CD14-positive monocyte (primary cell): ENCODE data around the gene MAP3K9. TPM values are rescaled to one million over a fixed set of nuclear protein-coding genes. Genes with fewer than 3 reads are reported as not detected.
A peak's percentile ranks its signal among the peaks of the same experiment; 100 is the strongest.

Experiments
- DNase-seq, 3 donors: peaks; one replicate each; pipeline ENCODE4 v3.0.0-alpha.2; 2011 to 2022
- H2AFZ ChIP-seq: 2 replicates; pipeline ENCODE4 v1.6.0; 2012; ENCODE audit warnings: mild to moderate bottlenecking, low read depth, low read length, inconsistent platforms; ENCODE audit not compliant: insufficient read depth, poor library complexity, severe bottlenecking
- H3K27ac ChIP-seq, 2 donors: 1 replicate in 1 of 2; 2 replicates in 1 of 2; pipeline ENCODE4 v1.5.1; 2012 to 2013; ENCODE audit warnings: low read length in 2 of 2, control low read depth in 1 of 2, inconsistent platforms in 1 of 2, low read depth in 1 of 2, mild to moderate bottlenecking in 1 of 2
- H3K27me3 ChIP-seq, 2 donors: one replicate each; pipeline versions ENCODE4 v1.6.0 to v1.6.1; 2011 to 2013; ENCODE audit warnings: low read length in 2 of 2; ENCODE audit not compliant: control insufficient read depth in 2 of 2, insufficient read depth in 2 of 2
- H3K36me3 ChIP-seq, 2 donors: replicated peaks in 1 of 2; 1 replicate in 1 of 2; 2 replicates in 1 of 2; pipeline versions ENCODE4 v1.5.1 to v1.6.1; 2012 to 2013; ENCODE audit warnings: low read length in 2 of 2, control low read depth in 1 of 2, inconsistent platforms in 1 of 2, mild to moderate bottlenecking in 1 of 2; ENCODE audit not compliant: insufficient read depth in 2 of 2, control insufficient read depth in 1 of 2
- H3K4me1 ChIP-seq, 2 donors: 1 replicate in 1 of 2; 2 replicates in 1 of 2; pipeline versions ENCODE4 v1.5.1 to v1.6.1; 2012 to 2013; ENCODE audit warnings: low read length in 2 of 2, control low read depth in 1 of 2, inconsistent platforms in 1 of 2, mild to moderate bottlenecking in 1 of 2, moderate library complexity in 1 of 2; ENCODE audit not compliant: insufficient read depth in 2 of 2, control insufficient read depth in 1 of 2
- H3K4me2 ChIP-seq: replicated peaks from 2 replicates; pipeline ENCODE3; 2012; ENCODE audit warnings: low read length, moderate library complexity, mild to moderate bottlenecking; ENCODE audit not compliant: poor library complexity, severe bottlenecking; ENCODE audit errors: extremely low read depth
- H3K4me3 ChIP-seq, 3 experiments: fragments of 200-600 bp in 1 of 3; sonication (generic) in 1 of 3; replicated peaks in 1 of 3; 1 replicate in 2 of 3; 2 replicates in 1 of 3; pipeline ENCODE4 v1.5.1; 2011 to 2013; ENCODE audit warnings: low read length in 3 of 3, mild to moderate bottlenecking in 3 of 3, control low read depth in 2 of 3, low read depth in 2 of 3, inconsistent platforms in 1 of 3, moderate library complexity in 1 of 3
- H3K79me2 ChIP-seq: 2 replicates; pipeline ENCODE4 v1.6.0; 2012; ENCODE audit warnings: mild to moderate bottlenecking, control low read depth, inconsistent platforms, low read length, moderate library complexity; ENCODE audit not compliant: insufficient read depth
- H3K9ac ChIP-seq: 2 replicates; pipeline ENCODE4 v1.6.0; 2017; ENCODE audit warnings: low read length, mild to moderate bottlenecking; ENCODE audit not compliant: insufficient read depth, poor library complexity, severe bottlenecking
- H3K9me3 ChIP-seq, 2 donors: replicated peaks in 1 of 2; 1 replicate in 1 of 2; 2 replicates in 1 of 2; pipeline versions ENCODE4 v1.5.1 to v1.6.1; 2012 to 2013; ENCODE audit warnings: low read length in 2 of 2, control low read depth in 1 of 2; ENCODE audit not compliant: control insufficient read depth in 1 of 2, insufficient read depth in 1 of 2
- H4K20me1 ChIP-seq: 2 replicates; pipeline ENCODE4 v1.6.0; 2012; ENCODE audit warnings: mild to moderate bottlenecking, low read length, control low read depth, moderate library complexity; ENCODE audit not compliant: insufficient read depth
- H3K27ac Mint-ChIP-seq, 7 donors: one replicate each; pipeline ENCODE4 v1.8.0; 2020; ENCODE audit warnings: mild to moderate bottlenecking in 7 of 7, mixed read lengths in 7 of 7, moderate library complexity in 6 of 7, inconsistent platforms in 2 of 7
- H3K27me3 Mint-ChIP-seq, 3 donors: one replicate each; pipeline ENCODE4 v1.8.0; 2021 to 2022; ENCODE audit warnings: low read depth in 3 of 3, mild to moderate bottlenecking in 3 of 3, mixed read lengths in 3 of 3, moderate library complexity in 3 of 3, inconsistent platforms in 1 of 3
- H3K36me3 Mint-ChIP-seq, 2 donors: one replicate each; pipeline ENCODE4 v1.8.0; 2020; ENCODE audit warnings: mixed read lengths in 2 of 2, inconsistent platforms in 1 of 2, mild to moderate bottlenecking in 1 of 2
- H3K4me1 Mint-ChIP-seq: one replicate; pipeline ENCODE4 v1.8.0; 2020; ENCODE audit warnings: mild to moderate bottlenecking, mixed read lengths
- H3K4me3 Mint-ChIP-seq, 2 donors: one replicate each; pipeline ENCODE4 v1.8.0; 2020; ENCODE audit warnings: mild to moderate bottlenecking in 2 of 2, mixed read lengths in 2 of 2, moderate library complexity in 1 of 2
- H3K9me3 Mint-ChIP-seq, 7 donors: one replicate each; pipeline ENCODE4 v1.8.0; 2020 to 2022; ENCODE audit warnings: mixed read lengths in 7 of 7, mild to moderate bottlenecking in 6 of 7, moderate library complexity in 6 of 7, inconsistent platforms in 2 of 7
- CTCF ChIP-seq: fragments of 200-600 bp; IDR thresholded peaks from one replicate; pipeline ENCODE4 v1.8.0; 2022; ENCODE audit warnings: antibody characterized with exemption, mild to moderate bottlenecking
- WGBS: methylation state at CpG from one replicate; pipeline ENCODE4 v1.1.5; 2013; ENCODE audit warnings: missing lambda C conversion rate; ENCODE audit not compliant: insufficient coverage; 5-methylcytosine and 5-hydroxymethylcytosine counted together
- intact Hi-C, 2 donors: fragments of 100-400 bp; cut with micrococcal nuclease; formaldehyde crosslinking; loops; one replicate each; pipeline versions ENCODE4 v1.15.0 to v1.15.1; 2023
- polyA plus RNA-seq, 3 donors: library from polyadenylated mRNA; depleted of rRNA in 1 of 3; unstranded in 2 of 3; stranded (reverse) in 1 of 3; fragments of 300-500 nt in 2 of 3; fragments of >200 nt in 1 of 3; fragmentation: Illumina TruSeq in 2 of 3; gene quantifications; 1 replicate in 2 of 3; 2 replicates in 1 of 3; pipeline ENCODE4 v1.2.3, GENCODE V29; 2012 to 2021

The MAP3K9 gene
- polyA plus RNA-seq, 3 donors, result 0.01 TPM; not detected in 2

DNA sequence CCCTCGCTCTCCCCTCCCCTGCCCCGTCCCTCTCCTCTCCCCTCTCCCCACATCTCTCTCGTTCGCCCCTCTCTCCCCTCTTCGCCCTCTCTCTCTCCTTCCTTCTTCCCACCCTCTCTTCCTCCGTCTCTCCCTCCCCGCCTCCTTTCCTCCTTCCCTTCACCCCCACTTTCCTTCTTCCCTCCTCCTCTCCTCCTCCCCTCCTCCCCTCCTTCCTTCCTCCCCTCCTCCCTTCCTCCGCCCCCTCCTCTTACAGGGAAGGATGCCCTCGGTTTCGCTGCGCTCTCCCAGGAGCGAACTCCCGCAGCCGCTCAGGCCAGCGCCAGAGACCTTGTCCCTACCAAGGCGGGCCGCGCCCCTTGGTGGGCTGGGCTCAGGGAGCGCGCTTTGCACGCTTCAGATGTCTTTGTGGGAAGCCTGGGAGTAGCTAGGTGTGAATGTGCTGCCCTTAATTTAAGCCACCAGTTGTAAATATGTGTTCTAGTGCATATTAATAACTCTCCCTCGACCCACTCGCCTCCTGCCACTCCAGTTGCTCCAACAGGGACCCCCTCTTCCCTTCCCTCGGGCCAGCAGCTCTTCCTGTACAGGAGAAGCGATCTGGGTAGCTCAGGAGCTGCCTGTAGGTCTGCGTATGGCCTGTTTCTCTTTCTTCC, 13.3 kb upstream of the MAP3K9 start:
- H3K4me1 ChIP-seq, result peaks cover 10 to 20% of the 10 kb centered on the region in 2 donors
- no peaks in the 10 kb centered on the region for H3K36me3 ChIP-seq
- H3K4me3 ChIP-seq, result peak overlapping the region; percentile 24 to 81 (median 37)
- 7% methylated on average over 21 of the region's 26 CpGs for WGBS
- Mint-ChIP-seq H3K27ac (peak overlapping the region in 1 of 7 donors; percentile 52), H3K9me3 (peaks cover 0 to 7% (median 0%) of the 10 kb centered on the region in 7 donors), H3K27me3 (peaks cover 38 to 59% (median 59%) of the 10 kb centered on the region in 3 donors), H3K36me3 (peaks cover 0 to 2% of the 10 kb centered on the region in 2 donors), H3K4me3 (peak overlapping the region; percentile 80 to 87), H3K4me1 (peaks cover 18% of the 10 kb centered on the region)
- TF ChIP-seq CTCF, result no peak
- H3K9me3 ChIP-seq, result peaks cover 0 to 4% of the 10 kb centered on the region in 2 donors
- H3K27me3 ChIP-seq, result peaks cover 31 to 59% of the 10 kb centered on the region in 2 donors
- no peak overlapping the region for H3K27ac ChIP-seq
- H3K9ac ChIP-seq, result peak overlapping the region; percentile 57
- no peaks in the 10 kb centered on the region for H3K79me2 ChIP-seq
- no peak for DNase-seq
- H2AFZ ChIP-seq, result peak overlapping the region; percentile 77
- no peaks in the 10 kb centered on the region for H4K20me1 ChIP-seq
- H3K4me2 ChIP-seq, result peak overlapping the region; percentile 87
- intact Hi-C loops, result loop anchor here (5.0 kb wide), 2 partner anchors 85 to 90 kb away; partner anchors contain the start of gene PCNX1 (in 1 of the 2)

- peaks cover 0 to 7% (median 0%) of the 10 kb centered on the region in 7 donors for H3K9me3 Mint-ChIP-seq
- peaks cover 31 to 59% of the 10 kb centered on the region in 2 donors for H3K27me3 ChIP-seq
- H3K4me2 ChIP-seq, result peak overlapping the region; percentile 87
- H3K4me3 Mint-ChIP-seq, result peak overlapping the region; percentile 80 to 87
- intact Hi-C loops, result loop anchor here (5.0 kb wide), 2 partner anchors 85 to 90 kb away; partner anchors contain the start of gene PCNX1 (in 1 of the 2)
- H4K20me1 ChIP-seq, result no peaks in the 10 kb centered on the region
- under 1% methylated on average over 66 of the region's 77 CpGs for WGBS
- H3K27me3 Mint-ChIP-seq, result peaks cover 38 to 59% (median 57%) of the 10 kb centered on the region in 3 donors
- DNase-seq, result peak; percentile 37 to 53 (median 39)
- peak overlapping the region; percentile 57 for H3K9ac ChIP-seq
- no peaks in the 10 kb centered on the region for H3K36me3 ChIP-seq
- H2AFZ ChIP-seq, result peak overlapping the region; percentile 77
- peaks cover 20% of the 10 kb centered on the region for H3K4me1 Mint-ChIP-seq
- no peak overlapping the region for H3K27ac ChIP-seq
- H3K27ac Mint-ChIP-seq, result peak overlapping the region in 1 of 7 donors; percentile 52
- H3K9me3 ChIP-seq, result peaks cover 0 to 4% of the 10 kb centered on the region in 2 donors
- peaks cover 10 to 20% of the 10 kb centered on the region in 2 donors for H3K4me1 ChIP-seq
- no peaks in the 10 kb centered on the region for H3K79me2 ChIP-seq
- peak overlapping the region; percentile 24 to 81 (median 37) for H3K4me3 ChIP-seq
- H3K36me3 Mint-ChIP-seq, result peaks cover 0 to 2% of the 10 kb centered on the region in 2 donors
- no peak for TF ChIP-seq CTCF
These were observed 12.5 kb upstream of the MAP3K9 start for GRCh38 chr14:70821584-70822529.
